AG09319 (cell line): Measurements from ENCODE around the gene CAMK2N1.

Experiments used
- DNase-seq: peaks from one replicate; pipeline ENCODE4 v3.0.0-alpha.2; 2010; ENCODE audit warnings: low read depth; ENCODE audit errors: extremely low read depth
- CTCF ChIP-seq: IDR thresholded peaks from 2 replicates; pipeline ENCODE4 v1.5.1; 2011; ENCODE audit warnings: low read depth, mild to moderate bottlenecking, inconsistent platforms, low read length, moderate library complexity

The CAMK2N1 gene

GRCh38 chr1:20485527-20486456 is at the start of gene CAMK2N1:
Gene CAMK2N1, minus strand, starts transcription at chr1:20486210. Its CDS starts 831 bp downstream, at chr1:20485379.
- no peak for DNase-seq
- TF ChIP-seq CTCF = no peak

- TF ChIP-seq CTCF = no peak
- DNase-seq = no peak
These were observed 48.8 kb upstream of the CAMK2N1 start for GRCh38 chr1:20534659-20535417.

GRCh38 chr1:20533635-20534034 is 47.6 kb upstream of the CAMK2N1 start:
- DNase-seq = no peak

GRCh38 chr1:20530901-20531300 is 44.9 kb upstream of the CAMK2N1 start:
- no peak for DNase-seq
- TF ChIP-seq CTCF = no peak

More at GRCh38 chr1:20533635-20534034, 47.6 kb upstream of the CAMK2N1 start:
- no peak for TF ChIP-seq CTCF

GRCh38 chr1:20530306-20530705 is 44.3 kb upstream of the CAMK2N1 start:
- no peak for DNase-seq
- no peak for TF ChIP-seq CTCF

DNA sequence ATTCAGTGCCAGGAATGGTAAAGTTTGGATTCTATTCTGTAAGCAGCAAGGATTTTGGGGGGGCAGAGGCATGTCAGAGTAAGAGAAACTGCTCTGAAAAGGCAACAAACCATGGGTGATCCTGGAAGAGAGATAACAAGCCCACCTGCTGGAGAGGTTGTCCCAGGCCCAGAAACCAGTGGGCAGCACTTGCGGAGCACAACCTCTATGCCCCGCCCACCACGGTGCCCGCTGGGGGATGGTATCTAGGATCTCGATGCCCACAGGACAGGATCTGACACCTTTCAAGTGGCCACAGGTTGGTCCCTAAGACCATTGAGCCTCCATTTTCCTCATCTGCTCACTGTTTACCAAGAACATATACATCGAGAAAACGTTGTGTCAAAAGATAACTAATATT is 42.2 kb upstream of the CAMK2N1 start:
- no peak for TF ChIP-seq CTCF
- DNase-seq = no peak

- TF ChIP-seq CTCF = no peak
- no peak for DNase-seq
These were observed 40.3 kb upstream of the CAMK2N1 start for GRCh38 chr1:20526267-20526666.
